BLaER1 (cell line): ENCODE measurements around the gene CES5A.
"Not testable (repeated sequence)": the region's sequence is repeated elsewhere in the genome, so short reads cannot be mapped to it uniquely, and the experiment has no call there.

ENCODE experiments used
- H3K27ac ChIP-seq: shearing (Covaris generic); formaldehyde crosslinking; 2 replicates; pipeline ENCODE4 v1.8.1; 2022
- H3K27me3 ChIP-seq: shearing (Covaris generic); formaldehyde crosslinking; 2 replicates; pipeline ENCODE4 v1.8.1; 2022
- H3K36me3 ChIP-seq: shearing (Covaris generic); formaldehyde crosslinking; 2 replicates; pipeline ENCODE4 v1.8.1; 2022
- H3K4me1 ChIP-seq: shearing (Covaris generic); formaldehyde crosslinking; 2 replicates; pipeline ENCODE4 v1.8.1; 2022
- H3K4me2 ChIP-seq: shearing (Covaris generic); formaldehyde crosslinking; 2 replicates; pipeline ENCODE4 v1.8.1; 2022
- H3K4me3 ChIP-seq: shearing (Covaris generic); formaldehyde crosslinking; 2 replicates; pipeline ENCODE4 v1.8.1; 2022
- H3K9ac ChIP-seq: shearing (Covaris generic); formaldehyde crosslinking; 2 replicates; pipeline ENCODE4 v1.8.1; 2022
- H3K9me3 ChIP-seq: shearing (Covaris generic); formaldehyde crosslinking; 2 replicates; pipeline ENCODE4 v1.8.1; 2022
- H4K20me1 ChIP-seq: shearing (Covaris generic); formaldehyde crosslinking; 2 replicates; pipeline ENCODE4 v1.8.1; 2022
- Cebpa-rat ChIP-seq: shearing (Covaris generic); IDR thresholded peaks from 2 replicates; pipeline ENCODE4 v1.8.1; 2022

CES5A gene

GRCh38 chr16:55815320-55815719 is 59.9 kb downstream of the CES5A start:
- Histone ChIP-seq H3K4me3 (no peak overlapping the region), H4K20me1 (no peaks in the 10 kb centered on the region), H3K27ac (no peak overlapping the region), H3K4me1 (no peaks in the 10 kb centered on the region), H3K36me3 (no peaks in the 10 kb centered on the region), H3K9me3 (no peaks in the 10 kb centered on the region), H3K9ac (no peak overlapping the region), H3K27me3 (no peaks in the 10 kb centered on the region), H3K4me2 (no peak overlapping the region)
- TF ChIP-seq Cebpa-rat = no peak

GRCh38 chr16:55814174-55814573 is 61.0 kb downstream of the CES5A start:
- not testable (repeated sequence) for H3K36me3 ChIP-seq, H3K4me1 ChIP-seq, H3K9ac ChIP-seq, H3K4me2 ChIP-seq, H3K27ac ChIP-seq, H3K27me3 ChIP-seq, H3K4me3 ChIP-seq, H3K9me3 ChIP-seq, H4K20me1 ChIP-seq

GRCh38 chr16:55813730-55814129 is 61.4 kb downstream of the CES5A start:
- H3K27me3 ChIP-seq, H3K27ac ChIP-seq, H3K9me3 ChIP-seq, H3K4me2 ChIP-seq, H3K4me3 ChIP-seq, H3K36me3 ChIP-seq, H3K4me1 ChIP-seq, H4K20me1 ChIP-seq, H3K9ac ChIP-seq: not testable (repeated sequence)

- Histone ChIP-seq H3K9ac (no peak overlapping the region), H3K4me3 (no peak overlapping the region), H3K36me3 (no peaks in the 10 kb centered on the region), H4K20me1 (no peaks in the 10 kb centered on the region), H3K4me2 (no peak overlapping the region), H3K27me3 (no peaks in the 10 kb centered on the region), H3K4me1 (no peaks in the 10 kb centered on the region), H3K27ac (no peak overlapping the region), H3K9me3 (no peaks in the 10 kb centered on the region)
- no peak for TF ChIP-seq Cebpa-rat
Observed at GRCh38 chr16:55812951-55813350, 62.2 kb downstream of the CES5A start.

GRCh38 chr16:55811811-55812210 is 63.4 kb downstream of the CES5A start:
- Histone ChIP-seq H3K9ac (no peak overlapping the region), H3K4me1 (no peaks in the 10 kb centered on the region), H3K27me3 (no peaks in the 10 kb centered on the region), H3K4me2 (no peak overlapping the region), H3K9me3 (no peaks in the 10 kb centered on the region), H3K4me3 (no peak overlapping the region), H3K27ac (no peak overlapping the region), H3K36me3 (no peaks in the 10 kb centered on the region), H4K20me1 (no peaks in the 10 kb centered on the region)
- TF ChIP-seq Cebpa-rat = no peak

GRCh38 chr16:55810451-55810961 is 64.7 kb downstream of the CES5A start:
- H3K36me3 ChIP-seq = no peaks in the 10 kb centered on the region
- H3K4me1 ChIP-seq = no peaks in the 10 kb centered on the region
- no peak overlapping the region for H3K4me3 ChIP-seq
- H3K27ac ChIP-seq = no peak overlapping the region
- H4K20me1 ChIP-seq = no peaks in the 10 kb centered on the region
- H3K9me3 ChIP-seq = no peaks in the 10 kb centered on the region
- no peaks in the 10 kb centered on the region for H3K27me3 ChIP-seq
- H3K4me2 ChIP-seq = no peak overlapping the region
- TF ChIP-seq Cebpa-rat = no peak
- no peak overlapping the region for H3K9ac ChIP-seq

- Histone ChIP-seq H3K4me2 (no peak overlapping the region), H3K9me3 (no peaks in the 10 kb centered on the region), H3K9ac (no peak overlapping the region), H3K27ac (no peak overlapping the region), H4K20me1 (no peaks in the 10 kb centered on the region), H3K36me3 (no peaks in the 10 kb centered on the region), H3K4me1 (no peaks in the 10 kb centered on the region), H3K27me3 (no peaks in the 10 kb centered on the region), H3K4me3 (no peak overlapping the region)
- no peak for TF ChIP-seq Cebpa-rat
Observed at GRCh38 chr16:55809851-55810250, 65.3 kb downstream of the CES5A start.

GRCh38 chr16:55809386-55809785 is 65.8 kb downstream of the CES5A start:
- Histone ChIP-seq H4K20me1 (no peaks in the 10 kb centered on the region), H3K27ac (no peak overlapping the region), H3K27me3 (no peaks in the 10 kb centered on the region), H3K4me2 (no peak overlapping the region), H3K9ac (no peak overlapping the region), H3K9me3 (no peaks in the 10 kb centered on the region), H3K4me1 (no peaks in the 10 kb centered on the region), H3K36me3 (no peaks in the 10 kb centered on the region), H3K4me3 (no peak overlapping the region)
- no peak for TF ChIP-seq Cebpa-rat

GRCh38 chr16:55808286-55808685 is 66.9 kb downstream of the CES5A start:
- not testable (repeated sequence) for H3K4me1 ChIP-seq, H3K27ac ChIP-seq, H3K9ac ChIP-seq, H3K4me3 ChIP-seq, H3K4me2 ChIP-seq, H4K20me1 ChIP-seq, H3K36me3 ChIP-seq, H3K9me3 ChIP-seq, H3K27me3 ChIP-seq

GRCh38 chr16:55805104-55805503 is 70.1 kb downstream of the CES5A start:
- H3K4me2 ChIP-seq, H3K27me3 ChIP-seq, H3K36me3 ChIP-seq, H3K4me1 ChIP-seq, H4K20me1 ChIP-seq, H3K9me3 ChIP-seq, H3K27ac ChIP-seq, H3K9ac ChIP-seq, H3K4me3 ChIP-seq: not testable (repeated sequence)

GRCh38 chr16:55803681-55804080 is 71.5 kb downstream of the CES5A start:
- not testable (repeated sequence) for H3K36me3 ChIP-seq, H3K27ac ChIP-seq, H4K20me1 ChIP-seq, H3K9ac ChIP-seq, H3K4me1 ChIP-seq, H3K4me3 ChIP-seq, H3K4me2 ChIP-seq, H3K27me3 ChIP-seq, H3K9me3 ChIP-seq
